Measurements from ENCODE around the gene ITGB5. TPM values are rescaled to one million over a fixed set of nuclear protein-coding genes. Genes with fewer than 3 reads are reported as not detected.

Gene ITGB5
- total RNA-seq, 1 experiment from 2014 or later: 339 TPM

DNA sequence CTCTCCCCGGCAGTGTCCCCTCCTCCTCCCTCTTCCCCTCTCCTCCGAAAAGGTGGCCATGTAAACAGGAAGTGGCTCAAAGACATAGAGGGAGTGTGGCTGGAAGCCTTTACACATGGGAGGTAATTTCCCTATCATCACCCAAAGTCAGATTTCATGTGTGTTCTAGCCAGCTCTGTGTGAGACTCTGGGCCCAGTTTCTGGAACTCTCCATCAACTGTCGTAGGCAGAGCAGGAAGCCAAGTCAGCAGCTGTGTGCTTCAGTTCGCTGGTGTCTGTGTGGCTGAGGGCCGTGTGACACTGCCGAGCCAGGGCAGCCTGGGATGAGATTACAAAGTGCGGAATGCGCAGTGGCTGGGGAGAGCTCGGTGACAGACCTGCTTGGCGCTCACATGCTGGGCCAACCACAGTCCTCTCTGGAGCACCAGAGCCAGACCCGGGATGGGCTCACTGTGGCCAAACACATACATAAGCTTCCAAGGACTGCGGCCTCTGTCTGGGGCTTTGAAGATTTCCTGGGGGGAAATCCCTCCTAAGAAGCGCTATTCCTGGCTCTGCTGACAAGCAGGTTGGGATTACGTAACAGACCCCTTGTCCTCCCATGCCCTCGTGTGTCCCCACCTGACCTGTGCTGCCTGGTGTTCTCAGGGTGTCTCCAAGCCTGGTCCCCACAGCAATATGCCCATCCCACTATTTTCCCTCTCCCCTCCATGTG lies 106.2 kb downstream of the ITGB5 start:
- DNase-seq (ENCODE audit: low spot score): no peak
- H3K4me3 Mint-ChIP-seq: 0 out of 2 replicates have a peak overlapping the region, but pooled peaks have one; percentile 5
- peak; percentile 45 for ATAC-seq
- H3K9me3 Mint-ChIP-seq: no peaks in the 10 kb centered on the region
- TF ChIP-seq NR3C1 (CRISPR knock-in tag; conservative IDR thresholded peaks at IDR 0.05; ENCODE audit: low read depth) (no peak), HMGA2 (CRISPR knock-in tag; IDR thresholded peaks at IDR 0.05) (no peak), NR2C2 (CRISPR knock-in tag; IDR thresholded peaks at IDR 0.05) (no peak), RELA (CRISPR knock-in tag; IDR thresholded peaks at IDR 0.05; ENCODE audit: borderline replicate concordance) (no peak), ZNF219 (CRISPR knock-in tag; IDR thresholded peaks at IDR 0.05; ENCODE audit: borderline replicate concordance) (no peak), SP1 (CRISPR knock-in tag; conservative IDR thresholded peaks at IDR 0.05) (no peak), ZNF671 (CRISPR knock-in tag; IDR thresholded peaks at IDR 0.05) (no peak), ZNF317 (CRISPR knock-in tag; IDR thresholded peaks at IDR 0.05; ENCODE audit: borderline replicate concordance, low read depth) (no peak), RORB (CRISPR knock-in tag; IDR thresholded peaks at IDR 0.05) (no peak)
- TF ChIP-seq, protein P1, sequence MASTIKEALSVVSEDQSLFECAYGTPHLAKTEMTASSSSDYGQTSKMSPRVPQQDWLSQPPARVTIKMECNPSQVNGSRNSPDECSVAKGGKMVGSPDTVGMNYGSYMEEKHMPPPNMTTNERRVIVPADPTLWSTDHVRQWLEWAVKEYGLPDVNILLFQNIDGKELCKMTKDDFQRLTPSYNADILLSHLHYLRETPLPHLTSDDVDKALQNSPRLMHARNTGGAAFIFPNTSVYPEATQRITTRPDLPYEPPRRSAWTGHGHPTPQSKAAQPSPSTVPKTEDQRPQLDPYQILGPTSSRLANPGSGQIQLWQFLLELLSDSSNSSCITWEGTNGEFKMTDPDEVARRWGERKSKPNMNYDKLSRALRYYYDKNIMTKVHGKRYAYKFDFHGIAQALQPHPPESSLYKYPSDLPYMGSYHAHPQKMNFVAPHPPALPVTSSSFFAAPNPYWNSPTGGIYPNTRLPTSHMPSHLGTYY (CRISPR knock-in tag; IDR thresholded peaks at IDR 0.05): no peak
- TF ChIP-seq, protein P2, sequence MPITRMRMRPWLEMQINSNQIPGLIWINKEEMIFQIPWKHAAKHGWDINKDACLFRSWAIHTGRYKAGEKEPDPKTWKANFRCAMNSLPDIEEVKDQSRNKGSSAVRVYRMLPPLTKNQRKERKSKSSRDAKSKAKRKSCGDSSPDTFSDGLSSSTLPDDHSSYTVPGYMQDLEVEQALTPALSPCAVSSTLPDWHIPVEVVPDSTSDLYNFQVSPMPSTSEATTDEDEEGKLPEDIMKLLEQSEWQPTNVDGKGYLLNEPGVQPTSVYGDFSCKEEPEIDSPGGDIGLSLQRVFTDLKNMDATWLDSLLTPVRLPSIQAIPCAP (CRISPR knock-in tag; IDR thresholded peaks at IDR 0.05): no peak
- H3K27me3 Mint-ChIP-seq (ENCODE audit: low read depth): no peaks in the 10 kb centered on the region
- peaks cover 45% of the 10 kb centered on the region for H3K36me3 Mint-ChIP-seq
- peak overlapping the region; percentile 97 for H3K27ac Mint-ChIP-seq
- peaks cover 48% of the 10 kb centered on the region for H3K4me1 Mint-ChIP-seq
- POLR2A ChIA-PET: no interaction called here
- CTCF ChIA-PET: interaction anchor here (0.9 to 1.8 kb wide), 2 partner anchors 20 to 120 kb away, joined by 4 to 8 read pairs; no protein-coding TSS in a partner anchor

- TF ChIP-seq ZNF281 (CRISPR knock-in tag; IDR thresholded peaks at IDR 0.05): no peak
- TF ChIP-seq ZNF396 (CRISPR knock-in tag; IDR thresholded peaks at IDR 0.05; ENCODE audit: borderline replicate concordance): no peak
- TF ChIP-seq ZNF671 (CRISPR knock-in tag; IDR thresholded peaks at IDR 0.05): no peak
- Mint-ChIP-seq H3K27ac (peak overlapping the region; percentile 46; the same call in 1 of the 2 replicates), H3K36me3 (peaks cover 40% of the 10 kb centered on the region), H3K9me3 (no peaks in the 10 kb centered on the region), H3K27me3 (ENCODE audit: low read depth) (no peaks in the 10 kb centered on the region), H3K4me3 (no peak overlapping the region), H3K4me1 (peaks cover 48% of the 10 kb centered on the region)
- POLR2A ChIA-PET: no interaction called here
- ATAC-seq (no peak), DNase-seq (ENCODE audit: low spot score) (no peak)
- CTCF ChIA-PET: interaction anchor here (0.9 to 1.8 kb wide), 5 partner anchors 19 to 121 kb away, joined by 4 to 8 read pairs (median 5); no protein-coding TSS in a partner anchor
Measured at GRCh38 chr3:124780356-124780755, 106.8 kb downstream of the ITGB5 start.

GRCh38 chr3:124779751-124780191 lies 107.4 kb downstream of the ITGB5 start:
- Mint-ChIP-seq H3K9me3 (no peaks in the 10 kb centered on the region), H3K4me3 (no peak overlapping the region), H3K27me3 (ENCODE audit: low read depth) (no peaks in the 10 kb centered on the region), H3K36me3 (peaks cover 41% of the 10 kb centered on the region), H3K27ac (no peak overlapping the region), H3K4me1 (peaks cover 54% of the 10 kb centered on the region)
- TF ChIP-seq MLX (CRISPR knock-in tag; IDR thresholded peaks at IDR 0.05): no peak
- ChIA-PET POLR2A (no interaction called here), CTCF (interaction anchor here (0.9 to 1.5 kb wide), 3 partner anchors 19 to 122 kb away, joined by 4 to 6 read pairs (median 5); no protein-coding TSS in a partner anchor)
- no peak for ATAC-seq
- DNase-seq (ENCODE audit: low spot score): no peak

Measured in WTC11 (cell line).